ENCODE results near the gene TSPAN4. TPM values are rescaled to one million over a fixed set of nuclear protein-coding genes. Genes with fewer than 3 reads are reported as not detected.

TSPAN4 gene
- total RNA-seq, 2 experiments from 2014 or later = 7.7 to 7.9 TPM

- peak overlapping the region; percentile 19 for H3K27ac Mint-ChIP-seq
- peaks cover 10% of the 10 kb centered on the region for H3K36me3 Mint-ChIP-seq (ENCODE audit: low read depth)
- CTCF ChIA-PET = interaction anchor here (1.0 to 2.1 kb wide), 2 partner anchors 10 to 21 kb away, joined by 4 to 6 read pairs; partner anchors contain the start of genes POLR2L and TSPAN4
- peaks cover 21% of the 10 kb centered on the region for H3K4me1 Mint-ChIP-seq
- no peaks in the 10 kb centered on the region for H3K27me3 Mint-ChIP-seq
- peak overlapping the region; percentile 84 for H3K4me3 Mint-ChIP-seq
- no peaks in the 10 kb centered on the region for H3K9me3 Mint-ChIP-seq
- POLR2A ChIA-PET = no interaction called here
- no peak for DNase-seq
Measured at GRCh38 chr11:820655-821511, 21.8 kb upstream of the TSPAN4 start.

DNA sequence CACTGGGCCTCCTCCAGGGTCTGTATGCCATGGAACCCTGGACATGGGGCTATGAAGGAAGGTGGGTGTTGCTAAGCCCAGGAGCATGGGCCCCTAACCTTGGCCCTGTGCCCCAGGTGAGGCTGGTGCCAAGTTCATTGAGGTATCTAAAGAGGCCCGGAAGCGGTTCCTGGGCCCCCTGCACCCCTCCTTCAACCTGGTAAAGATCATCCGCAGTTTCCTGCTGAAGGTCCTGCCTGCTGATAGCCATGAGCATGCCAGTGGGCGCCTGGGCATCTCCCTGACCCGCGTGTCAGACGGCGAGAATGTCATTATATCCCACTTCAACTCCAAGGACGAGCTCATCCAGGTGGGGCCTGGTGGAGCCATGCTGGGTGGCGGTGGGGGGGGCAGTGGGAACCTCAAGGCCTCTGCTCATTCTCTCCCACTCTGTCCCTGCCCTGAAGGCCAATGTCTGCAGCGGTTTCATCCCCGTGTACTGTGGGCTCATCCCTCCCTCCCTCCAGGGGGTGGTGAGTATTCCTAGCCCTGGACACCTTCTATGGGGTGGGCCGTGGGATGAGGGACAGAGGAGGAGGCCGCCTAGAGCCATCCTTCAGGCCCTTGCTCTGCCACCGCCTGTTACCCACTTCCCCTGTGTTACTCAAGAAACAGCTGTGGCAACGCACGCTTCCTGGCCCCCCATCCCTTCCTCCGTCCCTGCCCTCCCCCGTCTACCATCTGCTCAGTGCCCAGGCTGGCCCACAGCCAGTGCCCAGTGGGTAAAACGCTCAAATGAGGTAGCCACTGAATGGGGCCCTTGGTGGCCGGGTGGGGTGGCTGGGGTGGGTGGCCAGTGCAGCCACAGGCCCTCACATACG, 20.9 kb upstream of the TSPAN4 start:
- no peaks in the 10 kb centered on the region for H3K9me3 Mint-ChIP-seq
- POLR2A ChIA-PET = no interaction called here
- CTCF ChIA-PET = no interaction called here
- no peak overlapping the region for H3K27ac Mint-ChIP-seq
- H3K4me3 Mint-ChIP-seq = peak overlapping the region; percentile 84
- H3K4me1 Mint-ChIP-seq = peaks cover 26% of the 10 kb centered on the region
- DNase-seq = no peak
- peaks cover 10% of the 10 kb centered on the region for H3K36me3 Mint-ChIP-seq (ENCODE audit: low read depth)
- no peaks in the 10 kb centered on the region for H3K27me3 Mint-ChIP-seq

- Mint-ChIP-seq H3K9me3 (no peaks in the 10 kb centered on the region), H3K4me3 (no peak overlapping the region), H3K36me3 (ENCODE audit: low read depth) (peaks cover 10% of the 10 kb centered on the region), H3K4me1 (peaks cover 36% of the 10 kb centered on the region), H3K27ac (no peak overlapping the region), H3K27me3 (peaks cover 13% of the 10 kb centered on the region)
- ChIA-PET CTCF (interaction anchor here (0.5 to 1.2 kb wide), 2 partner anchors 24 to 111 kb away, joined by 3 to 5 read pairs; no protein-coding TSS in a partner anchor), POLR2A (no interaction called here)
- DNase-seq = no peak
Measured at GRCh38 chr11:823441-824291, 19.0 kb upstream of the TSPAN4 start.

DNA sequence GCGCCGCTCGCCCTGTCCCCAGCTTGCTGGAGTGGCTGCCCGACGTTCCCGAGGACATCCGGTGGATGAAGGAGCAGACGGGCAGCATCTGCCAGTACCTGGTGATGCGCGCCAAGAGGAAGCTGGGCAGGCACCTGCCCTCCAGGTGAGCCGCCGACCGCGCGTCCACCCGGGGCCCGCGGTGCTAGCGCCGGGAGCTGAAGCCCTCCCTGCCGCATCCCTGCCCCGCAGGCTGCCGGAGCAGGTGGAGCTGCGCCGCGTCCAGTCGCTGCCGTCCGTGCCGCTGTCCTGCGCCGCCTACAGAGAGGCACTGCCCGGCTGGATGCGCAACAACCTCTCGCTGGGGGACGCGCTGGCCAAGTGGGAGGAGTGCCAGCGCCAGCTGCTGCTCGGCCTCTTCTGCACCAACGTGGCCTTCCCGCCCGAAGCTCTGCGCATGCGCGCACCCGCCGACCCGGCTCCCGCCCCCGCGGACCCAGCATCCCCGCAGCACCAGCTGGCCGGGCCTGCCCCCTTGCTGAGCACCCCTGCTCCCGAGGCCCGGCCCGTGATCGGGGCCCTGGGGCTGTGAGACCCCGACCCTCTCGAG, 18.3 kb upstream of the TSPAN4 start:
- Mint-ChIP-seq H3K27me3 (peaks cover 20% of the 10 kb centered on the region), H3K36me3 (ENCODE audit: low read depth) (peaks cover 10% of the 10 kb centered on the region), H3K9me3 (no peaks in the 10 kb centered on the region), H3K4me1 (peaks cover 42% of the 10 kb centered on the region), H3K4me3 (no peak overlapping the region), H3K27ac (no peak overlapping the region)
- POLR2A ChIA-PET = no interaction called here
- CTCF ChIA-PET = interaction anchor here (0.5 to 1.2 kb wide), 2 partner anchors 24 to 111 kb away, joined by 3 to 5 read pairs; no protein-coding TSS in a partner anchor
- no peak for DNase-seq

- peaks cover 25% of the 10 kb centered on the region for H3K27me3 Mint-ChIP-seq
- no peak overlapping the region for H3K4me3 Mint-ChIP-seq
- peaks cover 10% of the 10 kb centered on the region for H3K36me3 Mint-ChIP-seq (ENCODE audit: low read depth)
- ChIA-PET CTCF (interaction anchor here (1.2 kb wide), 1 partner anchor 23 kb away, joined by 3 read pairs; no protein-coding TSS in a partner anchor), POLR2A (no interaction called here)
- H3K9me3 Mint-ChIP-seq = no peaks in the 10 kb centered on the region
- no peak for DNase-seq
- no peak overlapping the region for H3K27ac Mint-ChIP-seq
- H3K4me1 Mint-ChIP-seq = peaks cover 46% of the 10 kb centered on the region
Measured at GRCh38 chr11:824942-825341, 17.7 kb upstream of the TSPAN4 start.

- peaks cover 28% of the 10 kb centered on the region for H3K27me3 Mint-ChIP-seq
- DNase-seq = no peak
- POLR2A ChIA-PET = no interaction called here
Measured at GRCh38 chr11:825366-826226, 17.1 kb upstream of the TSPAN4 start.

GRCh38 chr11:826227-826621, 16.4 kb upstream of the TSPAN4 start:
- Mint-ChIP-seq H3K9me3 (no peaks in the 10 kb centered on the region), H3K36me3 (ENCODE audit: low read depth) (peaks cover 10% of the 10 kb centered on the region), H3K4me1 (peaks cover 36% of the 10 kb centered on the region), H3K27ac (peak overlapping the region; percentile 84), H3K27me3 (peaks cover 33% of the 10 kb centered on the region), H3K4me3 (peak overlapping the region; percentile 73)
- ChIA-PET POLR2A (no interaction called here), CTCF (no interaction called here)
- DNase-seq = no peak

More at GRCh38 chr11:825366-826226, 17.1 kb upstream of the TSPAN4 start:
- Mint-ChIP-seq H3K36me3 (ENCODE audit: low read depth) (peaks cover 10% of the 10 kb centered on the region), H3K27ac (no peak overlapping the region), H3K4me3 (no peak overlapping the region), H3K9me3 (no peaks in the 10 kb centered on the region), H3K4me1 (peaks cover 40% of the 10 kb centered on the region)
- CTCF ChIA-PET = no interaction called here

DNA sequence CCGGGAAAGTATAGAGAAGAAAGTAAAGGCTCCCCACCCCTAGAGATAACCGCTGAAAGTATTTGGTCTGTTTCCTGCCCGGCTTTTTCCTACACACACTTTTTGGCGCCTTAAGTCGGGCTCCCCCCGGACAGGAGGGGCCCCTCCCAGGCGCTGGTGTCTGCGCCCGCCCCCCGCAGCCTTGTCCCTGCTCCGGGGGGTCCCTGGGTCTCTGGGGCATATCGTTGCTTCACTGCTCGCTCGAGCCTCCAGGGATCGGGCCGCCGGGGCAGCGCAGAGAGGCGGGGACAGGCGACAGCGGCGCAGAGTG, 15.9 kb upstream of the TSPAN4 start:
- POLR2A ChIA-PET = no interaction called here
- Mint-ChIP-seq H3K4me1 (peaks cover 39% of the 10 kb centered on the region), H3K36me3 (ENCODE audit: low read depth) (peaks cover 10% of the 10 kb centered on the region), H3K27ac (peak overlapping the region; percentile 84), H3K4me3 (peak overlapping the region; percentile 73), H3K27me3 (peaks cover 39% of the 10 kb centered on the region), H3K9me3 (no peaks in the 10 kb centered on the region)
- CTCF ChIA-PET = interaction anchor here (1.2 kb wide), 1 partner anchor 30 kb away, joined by 3 read pairs; no protein-coding TSS in a partner anchor
- no peak for DNase-seq

DNA sequence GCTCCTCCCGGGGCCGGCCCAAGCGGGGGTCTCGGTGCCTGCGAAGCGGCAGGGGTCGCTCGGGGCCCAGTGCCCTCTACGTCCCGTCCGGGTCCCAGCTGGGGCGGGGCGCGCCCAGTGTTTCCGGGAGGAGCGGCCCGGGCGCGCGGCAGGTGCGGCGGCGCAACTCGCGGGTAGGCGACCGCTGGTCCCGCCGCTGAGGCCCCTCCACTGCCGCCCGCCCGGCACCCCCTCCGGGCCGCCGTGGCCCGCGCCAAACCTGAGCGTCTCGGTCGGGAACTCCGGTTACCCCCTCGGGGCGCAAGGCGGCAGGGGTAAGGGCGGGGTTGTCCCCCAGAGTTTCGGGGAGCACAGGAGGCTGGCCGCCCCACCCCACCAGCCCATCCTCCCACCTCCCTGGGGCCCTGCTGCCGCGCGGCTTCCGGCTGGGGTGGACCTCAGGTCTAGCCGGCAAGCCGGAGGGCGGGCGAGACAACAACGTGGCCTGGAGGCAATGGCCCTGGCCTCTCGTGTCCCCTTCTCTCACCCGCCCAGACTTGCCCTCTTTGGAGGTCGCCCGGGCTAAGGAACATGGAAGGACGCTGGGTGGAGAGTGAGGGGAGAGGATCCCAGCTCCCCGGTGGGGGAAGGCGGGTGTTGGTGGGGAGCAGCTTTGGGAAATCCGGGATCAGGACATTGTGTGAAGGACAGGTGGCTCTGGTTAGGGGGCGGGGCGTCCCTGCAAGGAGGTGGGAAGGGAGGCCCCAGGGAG, 15.3 kb upstream of the TSPAN4 start:
- H3K4me3 Mint-ChIP-seq = peak overlapping the region; percentile 73
- ChIA-PET CTCF (interaction anchor here (1.2 to 1.4 kb wide), 2 partner anchors 16 to 30 kb away, joined by 3 to 4 read pairs; partner anchors contain the start of genes POLR2L and TSPAN4), POLR2A (no interaction called here)
- H3K27me3 Mint-ChIP-seq = peaks cover 42% of the 10 kb centered on the region
- H3K27ac Mint-ChIP-seq = peak overlapping the region; percentile 81
- DNase-seq = peak; percentile 36
- peaks cover 10% of the 10 kb centered on the region for H3K36me3 Mint-ChIP-seq (ENCODE audit: low read depth)
- H3K4me1 Mint-ChIP-seq = peaks cover 37% of the 10 kb centered on the region
- no peaks in the 10 kb centered on the region for H3K9me3 Mint-ChIP-seq

GRCh38 chr11:827897-828192, 14.8 kb upstream of the TSPAN4 start, which contains the start of gene CRACR2B:
Gene CRACR2B, plus strand, starts transcription at chr11:827919. Its CDS starts 689 bp downstream, at chr11:828608.
- POLR2A ChIA-PET = no interaction called here
- no peaks in the 10 kb centered on the region for H3K9me3 Mint-ChIP-seq
- H3K27ac Mint-ChIP-seq = peak within 1 kb of the TSS; percentile 81
- H3K36me3 Mint-ChIP-seq (ENCODE audit: low read depth) = peaks cover 10% of the 10 kb centered on the region
- peaks cover 42% of the 10 kb centered on the region for H3K27me3 Mint-ChIP-seq
- CTCF ChIA-PET = interaction anchor here (1.2 to 1.4 kb wide), 2 partner anchors 15 to 31 kb away, joined by 3 to 4 read pairs; partner anchors contain the start of genes POLR2L and TSPAN4
- H3K4me3 Mint-ChIP-seq = peak within 1 kb of the TSS; percentile 73
- DNase-seq = no peak
- peaks cover 37% of the 10 kb centered on the region for H3K4me1 Mint-ChIP-seq

Data from activated CD4-positive, alpha-beta T cell treated with anti-CD3 and anti-CD28 coated beads, Interleukin-2, amount 10 ng/mL, durations not matched to agents 7 days and 5 days (primary cell).